K562 (cell line): ENCODE measurements around the gene HSD11B1L. TPM values are rescaled to one million over a fixed set of nuclear protein-coding genes. Genes with fewer than 3 reads are reported as not detected.

Experiments
- ATAC-seq: fragments of 200-7000 bp; cut with Tn5 transposase; 3 replicates; pipeline ENCODE4 v1.9.1; 2020; ENCODE audit warnings: moderate library complexity
- BruUV-seq: library from RNA; stranded (reverse); fragments of 400-500 nt; replicated peaks from 2 replicates; lab custom pipeline; 2021; lab: Mats Ljungman, UMichigan
- CTCF ChIA-PET: fragments of 300-600 bp; formaldehyde crosslinking; extraction: SDS; loops from one replicate; lab custom pipeline; 2021; ENCODE audit warnings: low intra/inter-chr PET ratio; lab: Yijun Ruan, JAX
- POLR2A ChIA-PET: fragments of 300-600, 350-650 bp; sonication (Branson Sonifier 250); formaldehyde crosslinking; extraction: SDS; loops from one replicate; lab custom pipeline; 2021; ENCODE audit warnings: antibody characterized with exemption, inconsistent platforms; lab: Yijun Ruan, JAX
- DNase-seq, 4 experiments: peaks; one replicate each; pipeline versions ENCODE4 v3.0.0 to v3.0.0-alpha.2; 2011 to 2018; ENCODE audit warnings: low spot score in 3 of 4, mixed read lengths in 3 of 4; ENCODE audit errors: extremely low read depth in 1 of 4
- FAIRE-seq: peaks from 2 replicates; lab custom pipeline; 2011; peaks lifted over from hg19 to GRCh38; lab: Jason Lieb, UNC
- H2AFZ ChIP-seq: 2 replicates; pipeline ENCODE4 v1.6.0; 2011; ENCODE audit warnings: low read depth, low read length, control low read depth, inconsistent platforms
- H3K27ac ChIP-seq: fragments of 200-600 bp; 3 replicates; pipeline ENCODE4 v1.8.0; 2011; ENCODE audit warnings: low read depth, mild to moderate bottlenecking, control low read depth, inconsistent platforms, low read length, moderate library complexity, mixed read lengths; ENCODE audit errors: extremely low read depth
- H3K27me3 ChIP-seq, 2 experiments: fragments of 300-600 bp in 1 of 2; 2 replicates in 1 of 2; 3 replicates in 1 of 2; pipeline versions ENCODE4 v1.6.0 to v1.8.0; 2011; ENCODE audit warnings: inconsistent platforms in 2 of 2, low read length in 2 of 2, mild to moderate bottlenecking in 1 of 2, mixed read lengths in 1 of 2, moderate library complexity in 1 of 2; ENCODE audit not compliant: control insufficient read depth in 2 of 2, insufficient read depth in 2 of 2
- H3K36me3 ChIP-seq: fragments of 300-600 bp; 3 replicates; pipeline ENCODE4 v1.8.0; 2011; ENCODE audit warnings: mild to moderate bottlenecking, low read length, inconsistent platforms; ENCODE audit not compliant: control insufficient read depth, insufficient read depth
- H3K4me1 ChIP-seq, 2 experiments: fragments of 200-600 bp in 1 of 2; replicated peaks in 1 of 2; 2 replicates in 1 of 2; 3 replicates in 1 of 2; pipeline versions ENCODE4 v1.5.1 to v1.8.0; 2011; ENCODE audit warnings: inconsistent platforms in 2 of 2, low read length in 2 of 2, mild to moderate bottlenecking in 1 of 2, mixed read lengths in 1 of 2, moderate library complexity in 1 of 2; ENCODE audit not compliant: control insufficient read depth in 2 of 2, insufficient read depth in 2 of 2
- H3K4me2 ChIP-seq: 2 replicates; pipeline ENCODE4 v1.6.1; 2011; ENCODE audit warnings: low read length, control low read depth, inconsistent platforms, mixed read lengths; ENCODE audit not compliant: insufficient read depth
- H3K4me3 ChIP-seq: fragments of 200-600 bp; sonication (generic), shearing (Covaris generic); 2 replicates; pipeline ENCODE4 v1.5.1; 2016; ENCODE audit warnings: control low read depth, inconsistent platforms
- H3K79me2 ChIP-seq: fragments of 200-600 bp; 3 replicates; pipeline ENCODE4 v1.8.0; 2011; ENCODE audit warnings: low read length, inconsistent platforms; ENCODE audit not compliant: control insufficient read depth, insufficient read depth
- H3K9ac ChIP-seq, 2 experiments: 2 replicates each; pipeline versions ENCODE4 v1.6.0 to v1.6.1; 2011; ENCODE audit warnings: low read depth in 2 of 2, low read length in 2 of 2, control low read depth in 1 of 2, inconsistent platforms in 1 of 2, mild to moderate bottlenecking in 1 of 2, mixed read lengths in 1 of 2; ENCODE audit not compliant: insufficient read depth in 1 of 2
- H3K9me1 ChIP-seq: one replicate; pipeline ENCODE4 v1.6.0; 2011; ENCODE audit warnings: inconsistent platforms, mild to moderate bottlenecking, low read length, moderate library complexity; ENCODE audit not compliant: control insufficient read depth, insufficient read depth
- H3K9me3 ChIP-seq: replicated peaks from 2 replicates; pipeline ENCODE4 v1.5.1; 2011; ENCODE audit warnings: low read depth, low read length, inconsistent platforms; ENCODE audit not compliant: control insufficient read depth, insufficient read depth
- H4K20me1 ChIP-seq: replicated peaks from 2 replicates; pipeline ENCODE4 v1.6.1; 2011; ENCODE audit warnings: low read length, inconsistent platforms, mixed read lengths; ENCODE audit not compliant: control insufficient read depth, insufficient read depth
- C11orf30 ChIP-seq: fragments of 450-650 bp; IDR thresholded peaks from 2 replicates; pipeline ENCODE4 v1.6.1; 2016; ENCODE audit warnings: low read depth, mild to moderate bottlenecking
- NFRKB ChIP-seq: fragments of 450-650 bp; IDR thresholded peaks from 2 replicates; pipeline ENCODE4 v1.6.1; 2016; ENCODE audit warnings: low read depth
- NRF1 ChIP-seq, 2 experiments: fragments of 450-650 bp; IDR thresholded peaks in 1 of 2; conservative IDR thresholded peaks in 1 of 2; 2 replicates each; pipeline ENCODE4 v1.6.1; 2014; ENCODE audit warnings: mild to moderate bottlenecking in 2 of 2
- POLR2G ChIP-seq: fragments of 200-400 bp; formaldehyde crosslinking; IDR thresholded peaks from 2 replicates; pipeline ENCODE4 v1.6.1; 2017; ENCODE audit warnings: low read depth, mild to moderate bottlenecking, antibody characterized with exemption, low read length, moderate library complexity
- PURB ChIP-seq: sonication (generic); formaldehyde crosslinking; IDR thresholded peaks from 2 replicates; pipeline ENCODE4 v1.9.0; 2021; ENCODE audit warnings: low read depth, mild to moderate bottlenecking, missing genetic modification reagents
- RBM22 ChIP-seq: fragments of 200-400 bp; formaldehyde crosslinking; IDR thresholded peaks from 2 replicates; pipeline ENCODE4 v1.6.1; 2018; ENCODE audit warnings: low read length, low read depth; ENCODE audit not compliant: poor library complexity, severe bottlenecking
- SIN3B ChIP-seq: fragments of 450-650 bp; IDR thresholded peaks from 2 replicates; pipeline ENCODE4 v1.6.1; 2017; ENCODE audit warnings: low read depth, mild to moderate bottlenecking, moderate library complexity
- ZZZ3 ChIP-seq: fragments of 450-650 bp; IDR thresholded peaks from 2 replicates; pipeline ENCODE4 v1.6.1; 2016; ENCODE audit warnings: antibody characterized with exemption, mild to moderate bottlenecking, moderate library complexity
- whole genome bisulfite sequencing: fragments of 100-300 bp; shearing (Covaris generic); methylation state at CpG from one replicate; pipeline ENCODE4 v1.1.6; 2016; ENCODE audit warnings: low coverage, mixed read lengths; ENCODE audit not compliant: insufficient coverage; ENCODE audit errors: missing lambda C conversion rate; 5-methylcytosine and 5-hydroxymethylcytosine counted together
- in situ Hi-C: fragments of 300-500 bp; cut with MboI; formaldehyde crosslinking; loops from 4 replicates; pipeline ENCODE4 v1.15.0; 2018; ENCODE audit warnings: inconsistent platforms, mixed read lengths
- intact Hi-C: fragments of 100-400 bp; cut with micrococcal nuclease; formaldehyde crosslinking; loops from 2 replicates; pipeline ENCODE4 v1.14.2; 2022
- polyA plus RNA-seq, 8 experiments: library from polyadenylated mRNA; depleted of rRNA in 4 of 8; stranded (reverse) in 5 of 8; unstranded in 3 of 8; fragments of >200 nt; fragmentation: Nextera tagmentation in 2 of 8; fragmentation: Illumina TruSeq in 1 of 8; extraction: Ambion mirVana in 2 of 8; extraction: Trizol in 1 of 8; gene quantifications; 2 replicates each; pipeline versions ENCODE4 v1.2.1 to v1.2.3, GENCODE V29; 2011 to 2014; ENCODE audit warnings: inconsistent platforms in 1 of 8, missing spikeins in 1 of 8
- total RNA-seq, 7 experiments: library from RNA; depleted of rRNA in 6 of 7; stranded (reverse); fragments of >200 nt in 6 of 7; fragmentation: Illumina TruSeq in 2 of 7; extraction: Trizol in 2 of 7; gene quantifications; 2 replicates each; pipeline versions ENCODE4 v1.2.1 to v1.2.3, GENCODE V29; 2011 to 2021; ENCODE audit warnings: low replicate concordance in 1 of 7
- TF ChIP-seq, protein P1 (sequence below), 3 experiments: IDR thresholded peaks in 2 of 3; conservative IDR thresholded peaks in 1 of 3; 2 replicates each; pipeline ENCODE4 v1.5.1; 2011 to 2012; ENCODE audit warnings: low read length in 3 of 3, mild to moderate bottlenecking in 3 of 3, control low read depth in 2 of 3, improper control_type of control experiment in 1 of 3, inconsistent platforms in 1 of 3, low read depth in 1 of 3, mixed read lengths in 1 of 3, moderate library complexity in 1 of 3; ENCODE audit not compliant: insufficient read depth in 2 of 3
- TF ChIP-seq, protein P2 (sequence below): fragments of 250-450 bp; sonication (Bioruptor Pico); IDR thresholded peaks from 2 replicates; pipeline ENCODE4 v1.5.1; 2021; ENCODE audit warnings: mild to moderate bottlenecking
- TF ChIP-seq, protein P3 (sequence below): fragments of 250-450 bp; sonication (Bioruptor Pico); IDR thresholded peaks from 2 replicates; pipeline ENCODE4 v1.5.0; 2022; ENCODE audit warnings: mild to moderate bottlenecking
- TF ChIP-seq, protein P4 (sequence below): fragments of 250-450 bp; sonication (Bioruptor Pico); IDR thresholded peaks from 2 replicates; pipeline ENCODE4 v1.8.0; 2021; ENCODE audit warnings: borderline replicate concordance, mild to moderate bottlenecking, moderate library complexity; ENCODE audit not compliant: poor library complexity, severe bottlenecking

Gene HSD11B1L
- total and polyA plus RNA-seq, 9 of the 15 experiments (the other 6 are each of a cell fraction or from before 2014, with no cell fraction given) = 0.31 to 7.7 (median 2.3) TPM

DNA sequence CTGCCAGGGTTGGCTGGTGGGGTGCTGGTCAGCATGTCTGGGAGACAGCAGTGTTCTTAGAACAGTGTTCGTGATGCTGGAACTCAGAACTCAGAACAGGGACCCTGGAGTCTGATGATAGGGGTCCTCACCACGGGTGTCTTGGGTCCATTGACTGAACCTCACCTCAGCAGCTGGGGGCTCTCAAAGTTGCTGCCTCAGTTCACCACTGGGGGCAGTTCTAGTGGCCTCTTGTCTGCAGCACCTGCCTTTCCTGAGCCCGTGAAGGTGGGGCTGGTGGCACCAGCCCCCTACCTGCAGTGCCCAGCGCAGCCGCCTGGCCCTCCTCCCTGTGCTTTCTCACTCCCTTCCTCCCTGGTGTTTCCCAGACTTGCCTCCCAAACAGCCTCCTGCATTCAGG is 29.5 kb upstream of the HSD11B1L start:
- ATAC-seq (no peak; the same call in 2 of the 3 replicates), DNase-seq (no peak), FAIRE-seq (no peak)
- H3K9me3 ChIP-seq = no peaks in the 10 kb centered on the region
- peaks cover 10% of the 10 kb centered on the region for H3K79me2 ChIP-seq
- ChIA-PET CTCF (no interaction called here), POLR2A (interaction anchor here (1.2 to 1.5 kb wide), 2 partner anchors 11 to 16 kb away, joined by 3 to 5 read pairs; no protein-coding TSS in a partner anchor)
- intact Hi-C loops (no loop called here), in situ Hi-C loops (no loop called here)
- H3K27ac ChIP-seq = no peak overlapping the region
- no peaks in the 10 kb centered on the region for H3K4me1 ChIP-seq
- H3K4me2 ChIP-seq = no peak overlapping the region
- BruUV-seq = no TSS peak
- H3K27me3 ChIP-seq = no peaks in the 10 kb centered on the region
- H3K9me1 ChIP-seq = no peaks in the 10 kb centered on the region
- H3K4me3 ChIP-seq = no peak overlapping the region
- 92% methylated on average over 5 of the region's 5 CpGs for WGBS
- no peak overlapping the region for H2AFZ ChIP-seq
- H4K20me1 ChIP-seq = peaks cover 2% of the 10 kb centered on the region
- H3K36me3 ChIP-seq = peaks cover 91% of the 10 kb centered on the region
- no peak overlapping the region for H3K9ac ChIP-seq
- TF ChIP-seq SIN3B (no peak), C11orf30 (no peak), NRF1 (conservative IDR thresholded peaks at IDR 0.05 in 1 of 2, IDR thresholded peaks at IDR 0.05 in 1 of 2) (no peak), POLR2G (peak; percentile 32; the same call in 1 of the 2 replicates), PURB (no peak), ZZZ3 (no peak), NFRKB (no peak), RBM22 (peak; percentile 33)
- TF ChIP-seq, protein P1, sequence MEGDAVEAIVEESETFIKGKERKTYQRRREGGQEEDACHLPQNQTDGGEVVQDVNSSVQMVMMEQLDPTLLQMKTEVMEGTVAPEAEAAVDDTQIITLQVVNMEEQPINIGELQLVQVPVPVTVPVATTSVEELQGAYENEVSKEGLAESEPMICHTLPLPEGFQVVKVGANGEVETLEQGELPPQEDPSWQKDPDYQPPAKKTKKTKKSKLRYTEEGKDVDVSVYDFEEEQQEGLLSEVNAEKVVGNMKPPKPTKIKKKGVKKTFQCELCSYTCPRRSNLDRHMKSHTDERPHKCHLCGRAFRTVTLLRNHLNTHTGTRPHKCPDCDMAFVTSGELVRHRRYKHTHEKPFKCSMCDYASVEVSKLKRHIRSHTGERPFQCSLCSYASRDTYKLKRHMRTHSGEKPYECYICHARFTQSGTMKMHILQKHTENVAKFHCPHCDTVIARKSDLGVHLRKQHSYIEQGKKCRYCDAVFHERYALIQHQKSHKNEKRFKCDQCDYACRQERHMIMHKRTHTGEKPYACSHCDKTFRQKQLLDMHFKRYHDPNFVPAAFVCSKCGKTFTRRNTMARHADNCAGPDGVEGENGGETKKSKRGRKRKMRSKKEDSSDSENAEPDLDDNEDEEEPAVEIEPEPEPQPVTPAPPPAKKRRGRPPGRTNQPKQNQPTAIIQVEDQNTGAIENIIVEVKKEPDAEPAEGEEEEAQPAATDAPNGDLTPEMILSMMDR (IDR thresholded peaks at IDR 0.05 in 2 of 3, conservative IDR thresholded peaks at IDR 0.05 in 1 of 3; ENCODE audit: insufficient read depth in 2 of 3, low read depth in 1 of 3, low read length in 3 of 3) = 0 out of 6 replicates have a peak, but pooled peaks of 1 of the 3 experiments have one; percentile 16
- TF ChIP-seq, protein P2, sequence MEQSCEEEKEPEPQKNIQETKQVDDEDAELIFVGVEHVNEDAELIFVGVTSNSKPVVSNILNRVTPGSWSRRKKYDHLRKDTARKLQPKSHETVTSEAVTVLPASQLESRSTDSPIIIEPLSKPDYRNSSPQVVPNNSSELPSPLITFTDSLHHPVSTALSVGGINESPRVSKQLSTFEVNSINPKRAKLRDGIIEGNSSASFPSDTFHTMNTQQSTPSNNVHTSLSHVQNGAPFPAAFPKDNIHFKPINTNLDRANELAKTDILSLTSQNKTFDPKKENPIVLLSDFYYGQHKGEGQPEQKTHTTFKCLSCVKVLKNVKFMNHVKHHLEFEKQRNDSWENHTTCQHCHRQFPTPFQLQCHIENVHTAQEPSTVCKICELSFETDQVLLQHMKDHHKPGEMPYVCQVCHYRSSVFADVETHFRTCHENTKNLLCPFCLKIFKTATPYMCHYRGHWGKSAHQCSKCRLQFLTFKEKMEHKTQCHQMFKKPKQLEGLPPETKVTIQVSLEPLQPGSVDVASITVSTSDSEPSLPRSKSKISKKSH = no peak
- TF ChIP-seq, protein P3, sequence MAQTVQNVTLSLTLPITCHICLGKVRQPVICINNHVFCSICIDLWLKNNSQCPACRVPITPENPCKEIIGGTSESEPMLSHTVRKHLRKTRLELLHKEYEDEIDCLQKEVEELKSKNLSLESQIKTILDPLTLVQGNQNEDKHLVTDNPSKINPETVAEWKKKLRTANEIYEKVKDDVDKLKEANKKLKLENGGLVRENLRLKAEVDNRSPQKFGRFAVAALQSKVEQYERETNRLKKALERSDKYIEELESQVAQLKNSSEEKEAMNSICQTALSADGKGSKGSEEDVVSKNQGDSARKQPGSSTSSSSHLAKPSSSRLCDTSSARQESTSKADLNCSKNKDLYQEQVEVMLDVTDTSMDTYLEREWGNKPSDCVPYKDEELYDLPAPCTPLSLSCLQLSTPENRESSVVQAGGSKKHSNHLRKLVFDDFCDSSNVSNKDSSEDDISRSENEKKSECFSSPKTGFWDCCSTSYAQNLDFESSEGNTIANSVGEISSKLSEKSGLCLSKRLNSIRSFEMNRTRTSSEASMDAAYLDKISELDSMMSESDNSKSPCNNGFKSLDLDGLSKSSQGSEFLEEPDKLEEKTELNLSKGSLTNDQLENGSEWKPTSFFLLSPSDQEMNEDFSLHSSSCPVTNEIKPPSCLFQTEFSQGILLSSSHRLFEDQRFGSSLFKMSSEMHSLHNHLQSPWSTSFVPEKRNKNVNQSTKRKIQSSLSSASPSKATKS (CRISPR knock-in tag) = no peak
- TF ChIP-seq, protein P4, sequence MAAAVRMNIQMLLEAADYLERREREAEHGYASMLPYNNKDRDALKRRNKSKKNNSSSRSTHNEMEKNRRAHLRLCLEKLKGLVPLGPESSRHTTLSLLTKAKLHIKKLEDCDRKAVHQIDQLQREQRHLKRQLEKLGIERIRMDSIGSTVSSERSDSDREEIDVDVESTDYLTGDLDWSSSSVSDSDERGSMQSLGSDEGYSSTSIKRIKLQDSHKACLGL (CRISPR knock-in tag) = no peak
